ENCODE results near the gene TRIM41.
"Not testable (repeated sequence)": the region's sequence is repeated elsewhere in the genome, so short reads cannot be mapped to it uniquely, and the experiment has no call there.

TRIM41 gene

GRCh38 chr5:181223058-181223728 is at the start of gene TRIM41:
TRIM41 (plus strand) TSS chr5:181223281; CDS start chr5:181224000, 719 bp downstream.
- Histone ChIP-seq H3K4me3 (ENCODE audit: insufficient read depth, low read length, poor library complexity, severe bottlenecking) (peak within 1 kb of the TSS; percentile 94), H3K9me3 (ENCODE audit: insufficient read depth, low read length) (no peaks in the 10 kb centered on the region), H3K36me3 (ENCODE audit: low read length) (no peaks in the 10 kb centered on the region), H4K20me1 (ENCODE audit: low read depth, low read length) (no peaks in the 10 kb centered on the region), H3K79me2 (ENCODE audit: insufficient read depth, low read length) (peaks cover 24% of the 10 kb centered on the region), H3K9me2 (replicated peaks; ENCODE audit: insufficient read depth, low read length) (no peaks in the 10 kb centered on the region), H3K27me3 (ENCODE audit: low read length) (no peaks in the 10 kb centered on the region), H3K27ac (ENCODE audit: low read depth, low read length) (peak within 1 kb of the TSS; percentile 95), H3K4me2 (ENCODE audit: low read depth, low read length, poor library complexity, severe bottlenecking) (peak within 1 kb of the TSS; percentile 98), H3F3A (ENCODE audit: insufficient read depth) (peaks cover 39% of the 10 kb centered on the region), H3K9ac (ENCODE audit: low read length) (peak within 1 kb of the TSS; percentile 80), H2AFZ (ENCODE audit: low read depth, low read length, severe bottlenecking) (peak within 1 kb of the TSS; percentile 75)
- TF ChIP-seq EZH2phosphoT487 (conservative IDR thresholded peaks at IDR 0.05; ENCODE audit: low read length) (no peak), CTCF (IDR thresholded peaks at IDR 0.05; ENCODE audit: insufficient read depth, low read length, poor library complexity, severe bottlenecking) (no peak)

- H3K9me3 ChIP-seq (ENCODE audit: insufficient read depth, low read length), result no peaks in the 10 kb centered on the region
- H3K4me3 ChIP-seq (ENCODE audit: insufficient read depth, low read length, poor library complexity, severe bottlenecking), result peak overlapping the region; percentile 7
- H3F3A ChIP-seq (ENCODE audit: insufficient read depth), result no peaks in the 10 kb centered on the region
- peak overlapping the region; percentile 43 for H3K4me2 ChIP-seq (ENCODE audit: low read depth, low read length, poor library complexity, severe bottlenecking)
- no peaks in the 10 kb centered on the region for H4K20me1 ChIP-seq (ENCODE audit: low read depth, low read length)
- no peaks in the 10 kb centered on the region for H3K27me3 ChIP-seq (ENCODE audit: low read length)
- TF ChIP-seq EZH2phosphoT487 (conservative IDR thresholded peaks at IDR 0.05; ENCODE audit: low read length), result no peak
- TF ChIP-seq CTCF (IDR thresholded peaks at IDR 0.05; ENCODE audit: insufficient read depth, low read length, poor library complexity, severe bottlenecking), result no peak
- H3K79me2 ChIP-seq (ENCODE audit: insufficient read depth, low read length), result no peaks in the 10 kb centered on the region
- H3K9me2 ChIP-seq (replicated peaks; ENCODE audit: insufficient read depth, low read length), result no peaks in the 10 kb centered on the region
- no peaks in the 10 kb centered on the region for H3K36me3 ChIP-seq (ENCODE audit: low read length)
- no peak overlapping the region for H3K27ac ChIP-seq (ENCODE audit: low read depth, low read length)
- H2AFZ ChIP-seq (ENCODE audit: low read depth, low read length, severe bottlenecking), result peak overlapping the region; percentile 6
- no peak overlapping the region for H3K9ac ChIP-seq (ENCODE audit: low read length)
These were observed 49.4 kb upstream of the TRIM41 start for GRCh38 chr5:181173420-181174342.

DNA sequence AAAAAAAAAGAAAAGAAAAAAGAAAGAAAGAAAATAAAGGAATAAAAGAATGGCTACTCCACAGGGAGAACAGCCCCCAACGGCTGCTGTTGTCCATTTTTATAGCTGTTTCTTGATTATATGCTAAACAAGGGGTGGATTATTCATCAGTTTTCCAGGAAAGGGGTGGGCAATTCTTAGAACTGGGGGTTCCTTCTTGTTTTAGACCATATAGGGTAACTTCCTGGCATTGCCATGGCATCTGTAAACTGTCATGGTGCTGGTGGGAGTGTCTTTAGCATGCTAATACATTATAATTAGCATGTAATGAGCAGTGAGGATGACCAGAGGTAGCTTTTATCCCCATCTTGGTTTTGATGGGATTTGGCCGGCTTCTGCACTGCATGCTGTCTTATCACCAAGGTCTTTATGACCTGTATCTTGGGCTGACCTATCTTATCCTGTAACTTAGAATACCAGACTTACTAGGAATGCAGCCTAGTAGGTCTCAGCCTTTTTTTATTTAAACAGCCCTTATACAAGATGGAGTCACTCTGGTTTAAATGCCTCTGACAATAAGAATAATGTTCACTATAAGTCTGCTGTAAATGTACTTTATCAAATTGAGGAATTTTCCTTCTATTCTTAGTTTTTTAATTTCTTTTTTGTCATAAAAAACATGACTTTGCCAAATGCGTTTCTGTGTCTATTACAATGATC is 46.7 kb upstream of the TRIM41 start:
- H3K9me2 ChIP-seq (replicated peaks; ENCODE audit: insufficient read depth, low read length), result no peaks in the 10 kb centered on the region
- H3K36me3 ChIP-seq (ENCODE audit: low read length), result no peaks in the 10 kb centered on the region
- no peak overlapping the region for H2AFZ ChIP-seq (ENCODE audit: low read depth, low read length, severe bottlenecking)
- no peaks in the 10 kb centered on the region for H3K9me3 ChIP-seq (ENCODE audit: insufficient read depth, low read length)
- H3K79me2 ChIP-seq (ENCODE audit: insufficient read depth, low read length), result no peaks in the 10 kb centered on the region
- H3K27ac ChIP-seq (ENCODE audit: low read depth, low read length), result no peak overlapping the region
- H3F3A ChIP-seq (ENCODE audit: insufficient read depth), result no peaks in the 10 kb centered on the region
- no peak for TF ChIP-seq CTCF (IDR thresholded peaks at IDR 0.05; ENCODE audit: insufficient read depth, low read length, poor library complexity, severe bottlenecking)
- no peak for TF ChIP-seq EZH2phosphoT487 (conservative IDR thresholded peaks at IDR 0.05; ENCODE audit: low read length)
- no peak overlapping the region for H3K4me2 ChIP-seq (ENCODE audit: low read depth, low read length, poor library complexity, severe bottlenecking)
- no peak overlapping the region for H3K9ac ChIP-seq (ENCODE audit: low read length)
- H4K20me1 ChIP-seq (ENCODE audit: low read depth, low read length), result no peaks in the 10 kb centered on the region
- H3K27me3 ChIP-seq (ENCODE audit: low read length), result no peaks in the 10 kb centered on the region
- no peak overlapping the region for H3K4me3 ChIP-seq (ENCODE audit: insufficient read depth, low read length, poor library complexity, severe bottlenecking)

GRCh38 chr5:181177559-181177958 is 45.5 kb upstream of the TRIM41 start:
- not testable (repeated sequence) for H3K9ac ChIP-seq (ENCODE audit: low read length); H3K27me3 ChIP-seq (ENCODE audit: low read length); H3K4me3 ChIP-seq (ENCODE audit: insufficient read depth, low read length, poor library complexity, severe bottlenecking); H3K9me3 ChIP-seq (ENCODE audit: insufficient read depth, low read length); H3K36me3 ChIP-seq (ENCODE audit: low read length); H3K79me2 ChIP-seq (ENCODE audit: insufficient read depth, low read length); H3K9me2 ChIP-seq (replicated peaks; ENCODE audit: insufficient read depth, low read length); H3F3A ChIP-seq (ENCODE audit: insufficient read depth); H3K27ac ChIP-seq (ENCODE audit: low read depth, low read length); H3K4me2 ChIP-seq (ENCODE audit: low read depth, low read length, poor library complexity, severe bottlenecking); H4K20me1 ChIP-seq (ENCODE audit: low read depth, low read length); H2AFZ ChIP-seq (ENCODE audit: low read depth, low read length, severe bottlenecking)

Measured in SU-DHL-6 (cell line).